ENCODE data around the gene CNIH2. TPM values are rescaled to one million over a fixed set of nuclear protein-coding genes. Genes with fewer than 3 reads are reported as not detected.

CNIH2 gene
- total and polyA plus RNA-seq, 9 of the 15 experiments (the other 6 are each of a cell fraction or from before 2014, with no cell fraction given): 0.26 to 0.89 (median 0.40) TPM; not detected in 4

- TF ChIP-seq RHOXF2B (CRISPR knock-in tag; conservative IDR thresholded peaks at IDR 0.05): no peak
- TF ChIP-seq, protein P1, sequence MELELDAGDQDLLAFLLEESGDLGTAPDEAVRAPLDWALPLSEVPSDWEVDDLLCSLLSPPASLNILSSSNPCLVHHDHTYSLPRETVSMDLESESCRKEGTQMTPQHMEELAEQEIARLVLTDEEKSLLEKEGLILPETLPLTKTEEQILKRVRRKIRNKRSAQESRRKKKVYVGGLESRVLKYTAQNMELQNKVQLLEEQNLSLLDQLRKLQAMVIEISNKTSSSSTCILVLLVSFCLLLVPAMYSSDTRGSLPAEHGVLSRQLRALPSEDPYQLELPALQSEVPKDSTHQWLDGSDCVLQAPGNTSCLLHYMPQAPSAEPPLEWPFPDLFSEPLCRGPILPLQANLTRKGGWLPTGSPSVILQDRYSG (tag; conservative IDR thresholded peaks at IDR 0.05; ENCODE audit: low read depth): no peak
- TF ChIP-seq, protein P2, sequence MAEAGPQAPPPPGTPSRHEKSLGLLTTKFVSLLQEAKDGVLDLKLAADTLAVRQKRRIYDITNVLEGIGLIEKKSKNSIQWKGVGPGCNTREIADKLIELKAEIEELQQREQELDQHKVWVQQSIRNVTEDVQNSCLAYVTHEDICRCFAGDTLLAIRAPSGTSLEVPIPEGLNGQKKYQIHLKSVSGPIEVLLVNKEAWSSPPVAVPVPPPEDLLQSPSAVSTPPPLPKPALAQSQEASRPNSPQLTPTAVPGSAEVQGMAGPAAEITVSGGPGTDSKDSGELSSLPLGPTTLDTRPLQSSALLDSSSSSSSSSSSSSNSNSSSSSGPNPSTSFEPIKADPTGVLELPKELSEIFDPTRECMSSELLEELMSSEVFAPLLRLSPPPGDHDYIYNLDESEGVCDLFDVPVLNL (CRISPR knock-in tag; IDR thresholded peaks at IDR 0.05; ENCODE audit: low read depth): no peak
- no peak for TF ChIP-seq TEAD1 (CRISPR knock-in tag; IDR thresholded peaks at IDR 0.05)
- no peak for TF ChIP-seq HOXB6 (CRISPR knock-in tag; IDR thresholded peaks at IDR 0.05; ENCODE audit: borderline replicate concordance)
- TF ChIP-seq, protein P3, sequence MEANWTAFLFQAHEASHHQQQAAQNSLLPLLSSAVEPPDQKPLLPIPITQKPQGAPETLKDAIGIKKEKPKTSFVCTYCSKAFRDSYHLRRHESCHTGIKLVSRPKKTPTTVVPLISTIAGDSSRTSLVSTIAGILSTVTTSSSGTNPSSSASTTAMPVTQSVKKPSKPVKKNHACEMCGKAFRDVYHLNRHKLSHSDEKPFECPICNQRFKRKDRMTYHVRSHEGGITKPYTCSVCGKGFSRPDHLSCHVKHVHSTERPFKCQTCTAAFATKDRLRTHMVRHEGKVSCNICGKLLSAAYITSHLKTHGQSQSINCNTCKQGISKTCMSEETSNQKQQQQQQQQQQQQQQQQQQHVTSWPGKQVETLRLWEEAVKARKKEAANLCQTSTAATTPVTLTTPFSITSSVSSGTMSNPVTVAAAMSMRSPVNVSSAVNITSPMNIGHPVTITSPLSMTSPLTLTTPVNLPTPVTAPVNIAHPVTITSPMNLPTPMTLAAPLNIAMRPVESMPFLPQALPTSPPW (CRISPR knock-in tag; IDR thresholded peaks at IDR 0.05): peak; percentile 98
- TF ChIP-seq PPARD (CRISPR knock-in tag; IDR thresholded peaks at IDR 0.05): no peak
- TF ChIP-seq SRSF9 (IDR thresholded peaks at IDR 0.05; ENCODE audit: borderline replicate concordance, low read depth, low read length): no peak
- TF ChIP-seq, protein P4, sequence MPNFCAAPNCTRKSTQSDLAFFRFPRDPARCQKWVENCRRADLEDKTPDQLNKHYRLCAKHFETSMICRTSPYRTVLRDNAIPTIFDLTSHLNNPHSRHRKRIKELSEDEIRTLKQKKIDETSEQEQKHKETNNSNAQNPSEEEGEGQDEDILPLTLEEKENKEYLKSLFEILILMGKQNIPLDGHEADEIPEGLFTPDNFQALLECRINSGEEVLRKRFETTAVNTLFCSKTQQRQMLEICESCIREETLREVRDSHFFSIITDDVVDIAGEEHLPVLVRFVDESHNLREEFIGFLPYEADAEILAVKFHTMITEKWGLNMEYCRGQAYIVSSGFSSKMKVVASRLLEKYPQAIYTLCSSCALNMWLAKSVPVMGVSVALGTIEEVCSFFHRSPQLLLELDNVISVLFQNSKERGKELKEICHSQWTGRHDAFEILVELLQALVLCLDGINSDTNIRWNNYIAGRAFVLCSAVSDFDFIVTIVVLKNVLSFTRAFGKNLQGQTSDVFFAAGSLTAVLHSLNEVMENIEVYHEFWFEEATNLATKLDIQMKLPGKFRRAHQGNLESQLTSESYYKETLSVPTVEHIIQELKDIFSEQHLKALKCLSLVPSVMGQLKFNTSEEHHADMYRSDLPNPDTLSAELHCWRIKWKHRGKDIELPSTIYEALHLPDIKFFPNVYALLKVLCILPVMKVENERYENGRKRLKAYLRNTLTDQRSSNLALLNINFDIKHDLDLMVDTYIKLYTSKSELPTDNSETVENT (CRISPR knock-in tag; IDR thresholded peaks at IDR 0.05): peak; percentile 65
- TF ChIP-seq MAFF (IDR thresholded peaks at IDR 0.05; ENCODE audit: low read length): no peak
- TF ChIP-seq HSF4 (CRISPR knock-in tag; IDR thresholded peaks at IDR 0.05; ENCODE audit: borderline replicate concordance): no peak
- no peak for TF ChIP-seq CREBBP (IDR thresholded peaks at IDR 0.05; ENCODE audit: low read depth, low read length)
- no peak for TF ChIP-seq ZNF184 (CRISPR knock-in tag; IDR thresholded peaks at IDR 0.05)
- TF ChIP-seq CREM (IDR thresholded peaks at IDR 0.05; ENCODE audit: low read depth): peak; percentile 94
- TF ChIP-seq ZNF197 (CRISPR knock-in tag; IDR thresholded peaks at IDR 0.05; ENCODE audit: low read depth): no peak
- TF ChIP-seq RBBP5 (IDR thresholded peaks at IDR 0.05; ENCODE audit: borderline replicate concordance, insufficient read depth, low read length, poor library complexity, severe bottlenecking): peak; percentile 64
- peak; percentile 97 for TF ChIP-seq NEUROD1 (IDR thresholded peaks at IDR 0.05; ENCODE audit: borderline replicate concordance, low read depth, low read length, partially characterized antibody)
- TF ChIP-seq, protein P5, sequence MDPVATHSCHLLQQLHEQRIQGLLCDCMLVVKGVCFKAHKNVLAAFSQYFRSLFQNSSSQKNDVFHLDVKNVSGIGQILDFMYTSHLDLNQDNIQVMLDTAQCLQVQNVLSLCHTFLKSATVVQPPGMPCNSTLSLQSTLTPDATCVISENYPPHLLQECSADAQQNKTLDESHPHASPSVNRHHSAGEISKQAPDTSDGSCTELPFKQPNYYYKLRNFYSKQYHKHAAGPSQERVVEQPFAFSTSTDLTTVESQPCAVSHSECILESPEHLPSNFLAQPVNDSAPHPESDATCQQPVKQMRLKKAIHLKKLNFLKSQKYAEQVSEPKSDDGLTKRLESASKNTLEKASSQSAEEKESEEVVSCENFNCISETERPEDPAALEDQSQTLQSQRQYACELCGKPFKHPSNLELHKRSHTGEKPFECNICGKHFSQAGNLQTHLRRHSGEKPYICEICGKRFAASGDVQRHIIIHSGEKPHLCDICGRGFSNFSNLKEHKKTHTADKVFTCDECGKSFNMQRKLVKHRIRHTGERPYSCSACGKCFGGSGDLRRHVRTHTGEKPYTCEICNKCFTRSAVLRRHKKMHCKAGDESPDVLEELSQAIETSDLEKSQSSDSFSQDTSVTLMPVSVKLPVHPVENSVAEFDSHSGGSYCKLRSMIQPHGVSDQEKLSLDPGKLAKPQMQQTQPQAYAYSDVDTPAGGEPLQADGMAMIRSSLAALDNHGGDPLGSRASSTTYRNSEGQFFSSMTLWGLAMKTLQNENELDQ (CRISPR knock-in tag; IDR thresholded peaks at IDR 0.05; ENCODE audit: borderline replicate concordance): no peak
Observed at GRCh38 chr11:66288671-66289547, 10.9 kb downstream of the CNIH2 start, which contains the start of gene YIF1A (continued).

All from K562 (cell line).